GM18511 (cell line): Measurements from ENCODE around the gene TJP3.
"Not testable (repeated sequence)": the region's sequence is repeated elsewhere in the genome, so short reads cannot be mapped to it uniquely, and the experiment has no call there.

ENCODE experiments used
- ATAC-seq: cut with Tn5 transposase; IDR thresholded peaks from one replicate; pipeline ENCODE4 v1.9.1; 2021; ENCODE audit warnings: mild to moderate bottlenecking, moderate library complexity; ENCODE audit not compliant: unreplicated experiment

Gene TJP3, protein sequence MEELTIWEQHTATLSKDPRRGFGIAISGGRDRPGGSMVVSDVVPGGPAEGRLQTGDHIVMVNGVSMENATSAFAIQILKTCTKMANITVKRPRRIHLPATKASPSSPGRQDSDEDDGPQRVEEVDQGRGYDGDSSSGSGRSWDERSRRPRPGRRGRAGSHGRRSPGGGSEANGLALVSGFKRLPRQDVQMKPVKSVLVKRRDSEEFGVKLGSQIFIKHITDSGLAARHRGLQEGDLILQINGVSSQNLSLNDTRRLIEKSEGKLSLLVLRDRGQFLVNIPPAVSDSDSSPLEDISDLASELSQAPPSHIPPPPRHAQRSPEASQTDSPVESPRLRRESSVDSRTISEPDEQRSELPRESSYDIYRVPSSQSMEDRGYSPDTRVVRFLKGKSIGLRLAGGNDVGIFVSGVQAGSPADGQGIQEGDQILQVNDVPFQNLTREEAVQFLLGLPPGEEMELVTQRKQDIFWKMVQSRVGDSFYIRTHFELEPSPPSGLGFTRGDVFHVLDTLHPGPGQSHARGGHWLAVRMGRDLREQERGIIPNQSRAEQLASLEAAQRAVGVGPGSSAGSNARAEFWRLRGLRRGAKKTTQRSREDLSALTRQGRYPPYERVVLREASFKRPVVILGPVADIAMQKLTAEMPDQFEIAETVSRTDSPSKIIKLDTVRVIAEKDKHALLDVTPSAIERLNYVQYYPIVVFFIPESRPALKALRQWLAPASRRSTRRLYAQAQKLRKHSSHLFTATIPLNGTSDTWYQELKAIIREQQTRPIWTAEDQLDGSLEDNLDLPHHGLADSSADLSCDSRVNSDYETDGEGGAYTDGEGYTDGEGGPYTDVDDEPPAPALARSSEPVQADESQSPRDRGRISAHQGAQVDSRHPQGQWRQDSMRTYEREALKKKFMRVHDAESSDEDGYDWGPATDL

DNA sequence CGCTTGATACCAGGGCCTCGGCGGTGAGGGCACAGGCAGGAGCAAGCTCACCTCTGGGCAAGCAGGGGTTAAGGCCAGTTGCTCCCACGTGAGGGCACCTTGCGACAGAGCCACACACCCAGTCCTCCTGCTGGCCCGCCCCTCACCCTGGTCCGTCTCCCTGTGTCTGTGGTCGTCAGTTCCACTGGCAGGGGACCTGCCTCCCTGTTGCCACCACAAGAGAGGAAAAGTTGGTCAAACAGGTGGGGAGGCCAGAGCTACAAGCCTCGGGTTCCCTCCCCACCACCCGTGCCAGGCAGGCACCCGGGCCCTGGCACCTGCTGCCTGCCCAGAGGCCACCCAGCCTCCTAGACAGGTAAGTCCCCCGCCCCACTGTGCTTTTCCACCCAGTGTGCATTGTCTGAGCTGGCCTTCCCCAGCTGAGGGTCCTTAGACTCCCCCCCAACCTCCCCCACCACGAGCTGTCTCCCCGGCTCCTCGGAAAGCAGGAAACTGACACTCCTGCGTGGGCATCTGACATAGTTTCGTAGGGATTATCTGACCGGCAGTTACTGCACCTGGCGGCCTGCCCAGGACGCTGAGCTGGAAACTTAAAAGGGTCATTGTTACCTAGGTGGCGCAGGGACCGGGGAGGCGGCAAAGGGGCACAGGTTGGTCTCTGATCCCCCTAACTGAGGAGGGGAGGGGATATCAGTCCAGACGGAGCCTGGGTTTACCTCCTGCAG lies at the start of gene TJP3:
TJP3 (plus strand) TSS at position 178 of the 725 bp plus-strand sequence. CDS start 20,049 bp downstream, outside the sequence.
- ATAC-seq: no peak

DNA sequence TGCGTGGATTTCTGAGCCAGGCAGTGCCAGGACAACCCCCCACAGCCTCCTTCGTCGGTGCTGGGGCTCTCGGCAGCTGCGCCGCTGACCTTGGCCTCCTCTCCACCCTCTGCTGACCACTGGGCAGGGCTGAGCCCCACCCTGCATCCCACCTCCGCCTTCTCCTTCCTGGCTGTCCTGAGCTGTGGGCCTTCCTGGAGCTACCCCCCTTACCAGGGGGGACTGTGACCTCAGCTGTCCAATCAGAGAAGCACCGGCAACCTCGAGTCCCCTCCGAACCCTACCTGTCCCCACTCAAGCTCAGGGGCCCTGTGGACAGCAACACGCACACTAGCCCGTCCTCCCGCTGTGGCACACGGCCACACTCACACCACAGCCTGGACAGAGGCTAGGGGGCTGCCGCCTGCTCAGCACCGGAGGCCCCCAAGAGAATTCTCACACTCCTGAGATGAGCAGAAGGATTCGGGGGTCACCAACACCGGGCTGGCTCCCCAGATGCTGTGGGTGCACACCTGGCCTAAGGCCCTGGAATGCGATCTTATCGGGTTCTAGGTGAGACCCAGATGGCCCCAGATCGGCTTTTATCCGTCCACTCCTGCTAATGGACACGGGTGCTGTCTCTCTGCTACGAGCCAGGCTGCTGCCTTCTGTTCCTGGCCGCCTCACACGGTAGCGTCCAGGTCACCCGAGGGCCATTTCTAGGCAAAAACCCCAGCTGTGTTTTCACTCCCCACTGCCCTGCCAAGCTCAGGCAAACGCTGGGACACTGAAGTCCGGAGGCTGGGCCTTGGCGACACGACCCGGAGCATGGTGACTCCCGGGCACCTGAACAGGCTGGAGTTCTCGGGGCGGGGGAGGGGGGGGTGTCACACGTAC lies 49.1 kb upstream of the TJP3 start:
- ATAC-seq: no peak

DNA sequence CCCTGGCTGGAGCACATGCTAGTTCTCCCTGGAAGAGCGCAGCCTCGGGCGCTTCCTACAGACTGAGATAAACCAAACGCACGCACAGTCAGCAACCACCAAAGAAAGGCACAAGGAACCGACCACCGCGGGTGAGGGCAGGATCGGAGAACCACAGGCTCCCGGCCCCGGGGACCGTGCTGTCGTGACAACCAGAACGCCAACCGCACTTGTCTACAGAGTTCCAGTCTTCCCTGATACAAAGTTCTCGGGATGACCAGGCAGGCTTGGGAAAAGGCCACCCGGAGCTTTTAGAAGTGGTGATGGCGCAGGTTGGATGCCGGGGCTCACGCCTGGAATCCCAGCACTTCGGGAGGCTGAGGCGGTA lies 48.5 kb upstream of the TJP3 start:
- no peak for ATAC-seq

DNA sequence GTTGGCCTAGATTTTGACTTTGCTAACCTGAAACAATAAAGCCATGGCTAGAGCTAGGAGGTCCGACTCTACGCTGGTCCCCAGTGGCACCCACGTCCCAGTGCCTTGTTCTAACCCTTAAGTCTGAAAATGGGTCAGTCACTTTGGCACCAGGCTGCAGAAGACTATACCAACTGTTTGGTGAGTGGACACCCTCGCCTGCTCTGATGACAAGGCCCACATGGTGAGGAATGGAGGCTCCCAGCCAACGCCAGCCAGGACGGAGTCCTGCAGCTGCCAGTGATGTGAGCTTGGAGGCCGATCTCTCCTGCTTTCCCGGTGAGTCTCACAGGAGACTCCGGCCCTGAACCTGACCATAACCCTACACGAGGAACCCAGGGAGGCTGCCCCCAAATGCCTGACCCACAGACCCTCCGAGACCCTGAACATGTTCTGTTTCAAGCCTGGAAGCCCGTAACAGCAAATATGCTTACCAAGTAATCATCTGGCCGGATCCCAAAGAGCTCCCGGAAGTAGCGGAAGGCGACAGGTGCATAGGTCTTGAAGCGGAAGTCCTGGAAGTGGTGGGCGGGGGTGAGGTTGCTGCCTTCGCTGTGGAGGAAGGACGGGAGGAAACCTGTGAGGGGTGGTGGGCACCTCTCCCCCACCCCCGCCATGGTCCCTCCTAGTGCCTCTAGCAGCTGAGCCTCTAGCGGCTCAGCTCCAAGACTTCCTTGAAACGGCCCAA lies 47.5 kb upstream of the TJP3 start:
- no peak for ATAC-seq

DNA sequence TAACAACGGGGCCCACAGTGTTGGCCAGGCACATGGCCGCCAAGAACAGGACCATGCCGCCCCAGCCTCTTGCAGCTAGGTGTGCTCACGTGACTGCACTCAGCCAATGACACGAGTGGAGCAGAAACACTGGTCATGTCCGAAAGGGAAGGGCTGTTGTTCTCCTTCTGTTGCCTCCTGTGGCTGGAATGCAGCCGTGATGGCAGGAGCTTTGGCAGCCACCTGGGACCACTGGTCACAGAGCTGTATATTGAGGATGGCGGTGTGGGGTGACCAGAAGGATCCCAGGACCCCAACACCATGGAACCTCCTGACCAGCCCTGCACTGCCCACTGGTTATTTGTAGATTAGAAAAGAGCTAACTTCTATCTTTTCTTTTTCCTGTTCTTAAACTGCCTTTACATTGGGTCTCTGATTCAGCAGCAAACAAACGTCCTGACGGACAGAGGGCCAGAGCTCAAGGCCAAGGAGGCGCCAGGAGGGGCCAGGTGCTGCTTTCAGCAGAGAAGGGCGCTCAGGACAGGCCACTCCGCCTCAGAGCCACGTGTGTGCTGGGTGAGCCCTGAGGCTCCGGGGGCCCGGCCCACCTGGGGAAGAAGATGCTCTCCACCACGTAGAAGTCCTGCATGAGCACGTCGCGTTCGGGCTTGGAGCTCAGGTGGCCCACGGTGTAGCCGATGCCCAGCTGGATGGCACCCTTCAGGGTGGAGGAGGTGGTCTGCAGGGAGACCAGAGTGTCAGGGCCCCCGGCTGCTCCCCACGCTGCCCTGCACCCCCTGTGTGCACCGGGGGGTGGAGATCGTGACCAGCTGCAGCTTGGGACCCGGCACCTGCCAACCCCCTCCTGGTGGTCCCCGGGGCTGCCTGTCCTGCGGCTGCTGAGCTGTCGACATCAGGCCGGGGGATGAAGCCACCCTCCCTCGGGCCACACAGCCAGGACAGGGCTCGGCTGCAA lies 46.6 kb upstream of the TJP3 start:
- ATAC-seq: no peak

DNA sequence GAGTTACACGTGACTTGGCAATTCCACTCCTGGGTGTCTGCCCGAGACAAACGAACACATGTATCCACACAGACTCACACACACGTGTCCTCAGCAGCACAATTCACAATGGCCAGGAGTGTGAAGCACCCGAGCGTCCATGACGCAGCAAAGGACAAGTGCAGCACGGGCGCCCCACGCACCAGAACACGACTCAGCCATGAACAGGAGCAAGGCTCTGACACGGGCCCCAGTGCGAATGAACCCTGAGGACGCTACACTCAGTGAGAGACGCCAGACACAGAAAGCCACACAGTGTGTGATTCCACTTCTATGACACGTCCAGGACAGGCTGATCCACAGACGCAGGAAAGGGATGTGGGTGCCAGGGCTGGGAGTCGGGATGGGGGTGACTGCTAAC lies 44.3 kb upstream of the TJP3 start:
- ATAC-seq: no peak

DNA sequence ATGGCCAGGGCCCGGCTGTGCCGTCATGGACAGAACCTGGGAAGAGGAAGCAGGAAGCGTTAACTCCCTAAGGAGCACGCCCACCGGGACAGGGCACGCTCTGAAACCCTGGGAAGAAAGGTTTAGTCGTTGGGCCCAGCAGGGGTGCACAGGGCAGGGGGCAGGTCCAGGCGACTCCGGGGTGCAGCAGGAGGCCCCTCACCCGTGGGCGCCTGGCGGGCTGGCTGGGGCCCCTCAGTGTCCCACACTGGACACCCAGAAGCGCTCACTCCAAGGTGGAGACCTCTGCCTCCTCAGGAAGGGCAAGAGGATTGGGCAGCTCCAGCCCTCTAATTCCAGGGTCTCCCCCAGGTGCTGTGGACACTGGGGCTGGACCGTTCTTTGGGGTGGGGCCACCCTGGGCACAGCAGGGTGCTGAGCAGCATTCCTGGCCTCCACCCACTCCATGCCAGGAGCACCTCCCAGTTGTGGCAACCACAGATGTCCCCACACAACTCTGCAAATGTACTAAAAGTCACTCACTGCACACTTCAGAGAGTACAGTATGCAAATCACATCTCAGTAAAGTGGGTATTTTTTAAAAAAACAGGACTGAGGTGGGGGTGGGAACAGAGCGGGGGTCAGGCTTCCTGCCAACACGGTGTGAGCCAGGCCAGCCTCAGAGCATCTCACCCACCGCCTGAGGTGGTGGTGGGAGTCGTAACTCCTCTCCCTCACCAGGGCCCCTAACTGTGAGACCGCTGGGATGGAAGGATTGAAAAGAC lies 43.1 kb upstream of the TJP3 start:
- no peak for ATAC-seq

DNA sequence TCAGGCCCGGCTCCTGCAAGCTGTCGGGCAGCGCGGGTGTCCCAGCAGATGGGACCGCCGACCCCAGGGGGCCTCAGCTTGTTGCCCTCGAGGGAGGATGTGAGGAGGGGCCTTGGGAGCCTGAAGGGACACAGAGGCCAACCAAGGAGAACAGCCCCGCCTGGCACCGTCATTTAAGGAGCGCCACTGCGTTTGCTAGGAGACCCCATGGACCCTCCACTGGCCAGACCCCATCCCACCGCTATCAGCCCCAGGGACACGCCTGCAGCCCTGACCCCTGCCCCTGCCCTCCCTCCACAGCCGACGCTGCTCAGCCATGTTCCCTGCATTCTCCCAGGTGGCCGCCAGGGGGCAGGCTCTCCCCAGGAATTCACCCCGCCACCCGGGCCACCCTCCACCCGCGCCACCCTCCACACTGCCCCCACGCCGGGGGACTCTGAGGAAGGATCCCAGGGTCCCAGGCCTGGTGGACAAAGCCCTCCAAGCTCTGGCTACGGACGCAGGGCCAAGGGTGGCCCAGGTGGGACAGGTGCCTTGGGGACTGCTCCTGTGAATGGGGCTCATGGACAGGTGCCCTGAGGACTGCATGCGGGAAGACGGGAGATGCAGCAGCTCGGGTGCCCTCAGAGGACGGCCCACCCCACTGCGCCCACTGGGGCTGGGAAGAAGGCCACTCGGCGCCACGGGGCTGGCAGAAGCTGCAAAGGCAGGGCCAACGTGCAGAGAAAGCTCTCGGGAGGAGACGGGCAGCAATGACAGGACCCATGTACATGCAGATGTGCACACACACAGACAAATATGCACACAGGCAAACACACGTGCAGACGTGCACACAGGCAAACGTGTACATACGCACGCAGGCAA lies 42.3 kb upstream of the TJP3 start:
- no peak for ATAC-seq

DNA sequence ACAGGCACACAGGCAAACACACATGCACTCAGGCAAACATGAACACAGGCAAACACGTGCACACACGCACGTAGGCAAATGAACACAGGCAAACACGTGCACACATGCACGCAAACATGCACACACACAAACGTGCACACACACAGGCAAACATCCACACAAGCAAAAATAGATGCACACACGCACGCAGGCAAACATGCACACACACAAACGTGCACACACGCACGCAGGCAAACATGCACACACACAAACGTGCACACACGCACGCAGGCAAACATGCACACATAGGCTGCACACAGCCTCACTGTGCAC lies 41.7 kb upstream of the TJP3 start:
- ATAC-seq: not testable (repeated sequence)

DNA sequence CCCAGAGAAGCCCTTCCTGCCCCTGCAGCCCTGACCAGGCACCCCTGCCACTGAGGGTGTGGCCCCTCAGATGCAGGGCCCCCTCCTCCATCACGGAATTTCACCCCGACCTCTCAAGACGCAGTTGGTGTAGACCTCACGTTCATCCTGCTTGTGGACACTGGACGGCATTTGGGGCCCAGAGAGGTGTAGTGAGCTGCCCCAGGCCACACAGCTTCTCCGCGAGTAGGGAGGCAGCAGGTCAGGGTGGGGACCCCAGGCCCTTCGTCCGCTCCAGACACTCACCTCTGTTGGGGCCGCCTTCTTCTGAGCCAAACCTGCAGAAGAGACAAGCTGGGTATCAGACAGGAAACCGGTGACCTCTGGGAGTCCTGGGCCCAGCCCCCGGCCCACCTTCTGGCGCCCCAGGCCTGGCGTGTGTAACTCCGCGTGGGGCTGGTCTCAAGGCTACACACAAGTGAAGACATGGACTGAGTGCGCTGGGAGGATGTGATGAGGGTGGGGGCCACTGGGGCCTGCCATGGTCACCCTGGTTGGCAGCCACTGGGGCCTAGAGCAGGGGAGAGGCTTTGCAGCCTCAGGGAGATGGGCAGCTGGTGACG lies 41.0 kb upstream of the TJP3 start:
- no peak for ATAC-seq

DNA sequence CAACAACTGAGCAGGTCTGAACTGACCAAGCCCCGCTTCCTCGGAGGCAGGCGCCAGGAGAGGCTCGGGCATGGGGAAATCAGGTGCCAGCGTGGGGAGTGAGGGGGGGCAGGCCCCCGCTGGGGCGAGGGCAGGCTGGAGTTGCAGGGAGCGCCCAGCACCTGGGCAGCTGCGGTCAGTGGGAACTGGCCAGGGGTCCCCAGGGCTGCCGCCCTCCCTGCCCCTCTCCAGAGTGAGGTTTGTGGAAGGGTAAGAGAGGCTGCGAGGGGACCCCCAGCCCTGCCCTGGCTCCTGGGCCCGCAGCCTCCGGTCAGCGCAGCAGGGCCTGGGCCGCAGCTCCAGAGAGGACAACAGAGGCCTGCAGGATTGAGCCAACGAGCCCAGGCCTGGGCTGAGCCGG lies 40.4 kb upstream of the TJP3 start:
- ATAC-seq: no peak

DNA sequence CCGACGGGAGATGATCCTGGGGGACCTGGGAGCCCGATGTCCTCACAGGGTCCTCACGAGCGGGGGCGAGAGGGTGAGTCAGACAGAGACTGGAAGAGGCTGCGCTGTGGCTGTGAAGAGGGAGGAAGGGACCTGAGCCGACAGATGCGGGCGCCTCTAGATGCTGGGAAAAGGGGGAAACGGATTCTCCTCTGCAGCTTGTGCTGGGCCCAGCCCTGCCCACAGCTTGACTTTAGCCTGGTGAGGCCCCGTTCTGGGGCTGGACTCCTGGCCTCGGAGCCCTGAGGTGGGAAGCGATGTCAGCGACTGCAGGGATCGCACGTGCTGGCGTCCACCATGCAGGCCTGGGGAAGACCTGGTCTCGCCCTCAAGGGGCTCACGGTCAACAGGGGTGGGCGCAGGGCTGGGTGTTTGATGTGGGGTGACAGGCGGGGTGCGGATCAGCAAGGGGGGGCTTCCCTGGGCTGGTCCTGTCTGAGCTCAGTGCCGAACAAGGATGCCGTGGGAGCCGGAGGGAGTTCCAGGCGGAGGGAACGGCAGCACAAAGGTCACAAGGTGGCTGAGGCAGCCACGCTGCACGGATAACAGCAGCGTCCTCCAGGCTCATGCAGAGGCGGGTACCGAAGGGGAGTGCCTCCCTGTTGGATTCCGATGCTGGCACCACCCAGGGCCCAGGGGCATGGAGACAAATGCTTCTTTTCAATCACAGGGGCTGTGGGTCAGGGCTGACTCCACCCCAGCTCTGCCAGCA lies 39.7 kb upstream of the TJP3 start:
- no peak for ATAC-seq

DNA sequence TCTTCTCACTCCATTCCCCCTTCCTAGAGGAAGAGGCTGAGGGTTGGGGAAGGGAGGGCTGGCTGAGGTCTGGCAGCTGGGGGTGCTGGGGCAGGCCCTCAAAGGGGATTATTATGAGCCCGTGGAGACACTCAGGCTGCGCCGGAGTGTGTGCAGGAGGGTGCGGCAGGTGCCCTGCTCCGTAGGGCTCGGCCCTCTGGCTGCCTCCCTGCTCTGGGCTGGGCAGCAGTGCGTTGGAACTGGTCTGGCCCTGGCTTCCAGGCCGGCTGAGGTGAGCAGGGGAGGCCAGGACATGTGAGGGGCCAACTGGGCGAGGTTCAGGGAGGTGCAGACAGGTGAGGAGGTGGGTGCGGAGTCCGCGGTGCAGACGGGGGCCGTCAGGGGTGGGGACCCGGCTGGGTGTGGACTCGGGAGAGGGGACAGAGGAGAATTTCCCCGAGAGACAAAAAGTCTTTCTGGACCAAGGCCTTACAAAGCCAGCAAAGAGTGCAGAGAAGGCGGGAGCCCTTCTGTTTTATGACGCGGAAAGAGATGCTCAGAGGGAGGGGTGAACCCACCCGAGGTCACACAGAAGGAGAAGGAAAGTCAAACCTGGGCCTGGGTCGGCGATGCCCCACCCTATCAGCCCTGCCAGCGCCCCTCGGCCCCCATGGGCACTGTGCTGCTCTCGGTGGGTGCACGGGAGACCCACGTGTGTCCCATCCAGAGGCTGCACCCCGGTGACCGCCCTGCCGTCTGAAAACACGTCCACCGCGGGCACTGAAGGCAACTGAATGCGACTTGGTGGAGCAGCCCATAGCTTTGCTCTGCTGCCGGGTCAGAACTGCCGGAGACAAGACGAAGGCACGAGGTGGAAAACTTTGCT lies 38.9 kb upstream of the TJP3 start:
- no peak for ATAC-seq

DNA sequence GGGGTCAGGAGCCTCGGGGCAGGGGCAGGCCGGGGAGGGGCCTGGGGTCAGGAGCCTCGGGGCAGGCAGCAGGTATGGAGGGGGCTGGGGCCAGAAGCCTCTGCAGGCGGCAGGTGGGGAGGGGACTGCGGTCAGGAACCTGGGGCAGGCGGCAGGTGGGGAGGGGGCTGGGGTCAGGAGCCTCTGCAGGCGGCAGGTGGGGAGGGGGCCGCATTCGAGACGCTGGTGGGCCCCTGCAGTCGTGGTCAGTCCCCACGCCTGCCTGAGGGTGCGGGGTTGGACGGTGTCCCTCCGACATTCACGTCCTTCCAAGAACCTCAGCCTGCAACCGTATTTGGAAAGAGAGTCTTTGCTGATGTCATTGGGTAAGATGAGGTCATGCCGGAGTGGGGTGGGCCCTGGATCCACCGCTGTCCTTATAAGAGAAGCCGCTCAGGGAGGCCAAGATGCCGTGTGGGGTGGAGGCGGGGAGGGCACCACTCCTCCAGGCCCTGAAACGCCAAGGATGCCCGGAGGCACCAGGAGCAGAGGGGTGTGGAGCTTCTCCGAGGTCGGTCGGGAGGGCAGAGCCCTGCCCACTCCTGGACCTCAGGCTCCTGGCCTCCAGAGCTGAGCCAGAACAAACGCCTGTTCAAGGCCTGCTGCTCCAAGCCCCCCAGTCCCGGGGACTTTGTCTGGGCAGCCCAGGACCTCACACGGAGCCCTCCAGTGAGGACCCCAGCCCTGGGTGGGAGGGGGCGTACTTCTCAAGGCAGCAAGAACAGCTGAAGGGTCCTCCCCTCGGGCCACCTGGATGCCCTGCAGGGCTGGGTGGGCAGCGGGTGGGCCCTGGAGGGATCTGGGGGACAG lies 38.0 kb upstream of the TJP3 start:
- ATAC-seq: no peak
